Measurements from ENCODE around the gene TMEM201. TPM values are rescaled to one million over a fixed set of nuclear protein-coding genes. Genes with fewer than 3 reads are reported as not detected.

The TMEM201 gene
- total and polyA plus RNA-seq, 8 donors = 0.61 to 7.6 (median 4.7) TPM

- Histone ChIP-seq H3K36me3 (peaks cover 0 to 48% (median 44%) of the 10 kb centered on the region in 4 donors), H3K27me3 (no peaks in the 10 kb centered on the region), H3K27ac (peak overlapping the region in 4 of 5 donors; percentile 7 to 86 (median 57)), H3K9me3 (no peaks in the 10 kb centered on the region), H3K4me3 (no peak overlapping the region), H3K4me1 (peaks cover 9 to 55% (median 29%) of the 10 kb centered on the region in 4 donors)
- 87 to 92% (median 88%) methylated on average over 4 of the region's 4 CpGs for WGBS, 5 donors
- DNase-seq = no peak
- no peak for TF ChIP-seq POLR2A (IDR thresholded peaks at IDR 0.05)
- TF ChIP-seq CTCF (IDR thresholded peaks at IDR 0.05) = no peak
- no peak for TF ChIP-seq EP300 (IDR thresholded peaks at IDR 0.05)
- no peak for TF ChIP-seq POLR2AphosphoS5 (IDR thresholded peaks at IDR 0.05)
- intact Hi-C loops (cut with DNase I; ENCODE audit: low total_unique reads) = no loop called here
Measured at GRCh38 chr1:9555942-9556341, 32.8 kb upstream of the TMEM201 start.

GRCh38 chr1:9557624-9558023, 31.1 kb upstream of the TMEM201 start:
- no peak for DNase-seq
- WGBS, 5 donors = 90 to 95% (median 94%) methylated on average over 5 of the region's 5 CpGs
- TF ChIP-seq POLR2A (IDR thresholded peaks at IDR 0.05) (no peak), EP300 (IDR thresholded peaks at IDR 0.05) (no peak), POLR2AphosphoS5 (IDR thresholded peaks at IDR 0.05) (no peak), CTCF (IDR thresholded peaks at IDR 0.05) (no peak)
- Histone ChIP-seq H3K36me3 (peaks cover 0 to 48% (median 44%) of the 10 kb centered on the region in 4 donors), H3K27me3 (no peaks in the 10 kb centered on the region), H3K4me3 (no peak overlapping the region), H3K27ac (peak overlapping the region in 1 of 5 donors; percentile 46), H3K9me3 (no peaks in the 10 kb centered on the region), H3K4me1 (peaks cover 15 to 65% (median 42%) of the 10 kb centered on the region in 4 donors)
- intact Hi-C loops (cut with DNase I; ENCODE audit: low total_unique reads) = no loop called here

DNA sequence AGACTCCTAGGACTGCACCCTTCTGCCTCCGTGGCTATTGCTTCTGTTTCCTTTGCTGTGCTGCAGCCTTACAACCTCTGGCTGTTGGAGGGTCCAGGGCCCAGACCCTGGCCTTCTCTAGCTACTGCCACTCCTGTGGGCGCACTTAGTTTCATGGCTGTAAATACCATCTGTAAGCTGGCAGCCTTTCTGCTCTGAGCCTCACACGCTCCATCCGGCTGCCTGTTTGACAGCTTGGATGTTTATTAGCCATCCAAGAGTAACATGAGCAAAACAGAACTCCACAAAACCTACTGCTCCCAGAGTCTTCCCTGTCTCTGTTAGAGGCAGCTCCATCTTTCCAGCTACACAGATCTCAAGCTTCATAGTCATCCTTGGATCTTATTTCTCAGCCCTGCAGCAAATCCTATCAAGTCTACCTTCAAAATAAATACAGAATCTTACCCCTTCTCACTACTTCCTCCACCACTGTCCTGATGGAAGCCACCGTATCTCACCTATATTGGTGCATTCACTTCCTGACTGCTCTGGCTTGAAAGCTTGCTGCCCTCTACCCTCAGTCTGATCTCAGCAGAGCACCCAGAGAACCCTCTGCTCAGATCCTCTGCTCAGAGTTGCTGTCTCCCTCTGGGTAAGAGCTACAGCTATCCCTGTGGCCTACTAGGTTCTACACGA, 30.3 kb upstream of the TMEM201 start:
- Histone ChIP-seq H3K27me3 (no peaks in the 10 kb centered on the region), H3K9me3 (no peaks in the 10 kb centered on the region), H3K4me1 (peaks cover 15 to 65% (median 42%) of the 10 kb centered on the region in 4 donors), H3K27ac (peak overlapping the region in 2 of 5 donors; percentile 19 to 46), H3K4me3 (no peak overlapping the region), H3K36me3 (peaks cover 0 to 48% (median 44%) of the 10 kb centered on the region in 4 donors)
- no peak for DNase-seq
- intact Hi-C loops (cut with DNase I; ENCODE audit: low total_unique reads) = no loop called here
- TF ChIP-seq POLR2A (IDR thresholded peaks at IDR 0.05) = no peak
- no peak for TF ChIP-seq POLR2AphosphoS5 (IDR thresholded peaks at IDR 0.05)
- TF ChIP-seq CTCF (IDR thresholded peaks at IDR 0.05) = no peak
- TF ChIP-seq EP300 (IDR thresholded peaks at IDR 0.05) = no peak
- 71 to 86% (median 81%) methylated on average over 6 of the region's 6 CpGs for WGBS, 5 donors

- no peak for DNase-seq
- Histone ChIP-seq H3K27me3 (no peaks in the 10 kb centered on the region), H3K4me1 (peaks cover 15 to 64% (median 41%) of the 10 kb centered on the region in 4 donors), H3K4me3 (no peak overlapping the region), H3K27ac (peak overlapping the region in 2 of 5 donors; percentile 19 to 46), H3K9me3 (no peaks in the 10 kb centered on the region), H3K36me3 (peaks cover 0 to 44% (median 39%) of the 10 kb centered on the region in 4 donors)
- WGBS, 5 donors = 77 to 82% (median 80%) methylated on average over 11 of the region's 11 CpGs
- TF ChIP-seq POLR2A (IDR thresholded peaks at IDR 0.05) = no peak
- no peak for TF ChIP-seq CTCF (IDR thresholded peaks at IDR 0.05)
- TF ChIP-seq EP300 (IDR thresholded peaks at IDR 0.05) = no peak
- TF ChIP-seq POLR2AphosphoS5 (IDR thresholded peaks at IDR 0.05) = no peak
- intact Hi-C loops (cut with DNase I; ENCODE audit: low total_unique reads) = no loop called here
Measured at GRCh38 chr1:9558946-9559545, 29.7 kb upstream of the TMEM201 start.
